K562 (cell line): ENCODE data around the gene NR4A2. TPM values are rescaled to one million over a fixed set of nuclear protein-coding genes. Genes with fewer than 3 reads are reported as not detected.

Experiments
- BACH1 ChIP-seq: fragments of 200-800 bp; sonication (Bioruptor generic); IDR thresholded peaks from 2 replicates; pipeline ENCODE4 v1.6.1; 2016; ENCODE audit warnings: missing genetic modification characterization, missing compliant biosample characterization
- BDP1 ChIP-seq: IDR thresholded peaks from 3 replicates; pipeline ENCODE4 v1.6.1; 2011; ENCODE audit not compliant: insufficient read length, insufficient read depth
- CHD4 ChIP-seq: fragments of 200-600 bp; sonication (generic); IDR thresholded peaks from 3 replicates; pipeline ENCODE4 v1.6.1; 2012; ENCODE audit warnings: low read depth, mild to moderate bottlenecking, mixed read lengths, low read length, inconsistent platforms; ENCODE audit not compliant: insufficient read depth, insufficient replicate concordance, poor library complexity, severe bottlenecking
- CTCF ChIP-seq, 3 experiments: IDR thresholded peaks in 2 of 3; conservative IDR thresholded peaks in 1 of 3; 2 replicates each; pipeline ENCODE4 v1.5.1; 2011 to 2012; ENCODE audit warnings: low read length in 3 of 3, mild to moderate bottlenecking in 3 of 3, control low read depth in 2 of 3, improper control_type of control experiment in 1 of 3, inconsistent platforms in 1 of 3, low read depth in 1 of 3, mixed read lengths in 1 of 3, moderate library complexity in 1 of 3; ENCODE audit not compliant: insufficient read depth in 2 of 3
- EP400 ChIP-seq: fragments of 450-650 bp; IDR thresholded peaks from 2 replicates; pipeline ENCODE4 v1.6.1; 2017; ENCODE audit warnings: antibody characterized with exemption, mild to moderate bottlenecking, moderate library complexity
- ETS1 ChIP-seq: conservative IDR thresholded peaks from 2 replicates; pipeline ENCODE4 v1.6.1; 2011; ENCODE audit warnings: low read depth, mild to moderate bottlenecking, low read length; ENCODE audit not compliant: control insufficient read depth
- FOXK1 ChIP-seq: sonication (generic); formaldehyde crosslinking; IDR thresholded peaks from 2 replicates; pipeline ENCODE4 v1.8.0; 2022; ENCODE audit warnings: missing genetic modification reagents, mild to moderate bottlenecking, borderline replicate concordance
- FUS ChIP-seq: fragments of 200-400 bp; formaldehyde crosslinking; optimal IDR thresholded peaks from 2 replicates; pipeline ENCODE3; 2017; ENCODE audit warnings: low read depth, low read length
- KDM2B ChIP-seq: fragments of 250-450 bp; sonication (Bioruptor Pico); IDR thresholded peaks from 2 replicates; pipeline ENCODE4 v1.8.0; 2021; ENCODE audit warnings: mild to moderate bottlenecking, moderate library complexity
- NR2C2 ChIP-seq, 2 experiments: fragments of 200-800 bp in 1 of 2; sonication (Bioruptor generic) in 1 of 2; sonication (generic) in 1 of 2; formaldehyde crosslinking in 1 of 2; IDR thresholded peaks; 2 replicates each; pipeline versions ENCODE4 v1.6.1 to v1.8.0; 2016 to 2022; ENCODE audit warnings: mild to moderate bottlenecking in 1 of 2, missing compliant biosample characterization in 1 of 2, missing genetic modification characterization in 1 of 2, missing genetic modification reagents in 1 of 2
- PHF8 ChIP-seq: fragments of 200-600 bp; sonication (generic); IDR thresholded peaks from 2 replicates; pipeline ENCODE4 v1.6.1; 2012; ENCODE audit warnings: mixed run types, mild to moderate bottlenecking, inconsistent platforms, low read length, moderate library complexity, borderline replicate concordance
- RBFOX2 ChIP-seq: fragments of 200-400 bp; formaldehyde crosslinking; IDR thresholded peaks from 2 replicates; pipeline ENCODE4 v1.6.1; 2017; ENCODE audit warnings: low read depth, mild to moderate bottlenecking, low read length, moderate library complexity
- TEAD4 ChIP-seq, 2 experiments: sonication (generic) in 1 of 2; formaldehyde crosslinking in 1 of 2; IDR thresholded peaks; 2 replicates each; pipeline versions ENCODE4 v1.6.1 to v1.8.0; 2012 to 2022; ENCODE audit warnings: borderline replicate concordance in 1 of 2, inconsistent platforms in 1 of 2, low read length in 1 of 2, mild to moderate bottlenecking in 1 of 2, missing genetic modification reagents in 1 of 2
- YY1 ChIP-seq, 3 experiments: IDR thresholded peaks; 2 replicates each; pipeline ENCODE4 v1.6.1; 2011; ENCODE audit warnings: low read length in 2 of 3, mild to moderate bottlenecking in 2 of 3, moderate library complexity in 2 of 3, borderline replicate concordance in 1 of 3, control low read depth in 1 of 3, low read depth in 1 of 3; ENCODE audit not compliant: insufficient read depth in 3 of 3, insufficient replicate concordance in 2 of 3, control insufficient read depth in 1 of 3, insufficient read length in 1 of 3; ENCODE audit errors: extremely low read depth in 1 of 3
- ZFX ChIP-seq: sonication (generic); formaldehyde crosslinking; IDR thresholded peaks from 2 replicates; pipeline ENCODE4 v1.8.0; 2022; ENCODE audit warnings: mild to moderate bottlenecking, missing genetic modification reagents, moderate library complexity
- ZNF609 ChIP-seq: sonication (generic); formaldehyde crosslinking; IDR thresholded peaks from 2 replicates; pipeline ENCODE4 v1.8.1; 2023; ENCODE audit warnings: missing genetic modification reagents, mild to moderate bottlenecking, borderline replicate concordance
- polyA plus RNA-seq, 8 experiments: library from polyadenylated mRNA; depleted of rRNA in 4 of 8; stranded (reverse) in 5 of 8; unstranded in 3 of 8; fragments of >200 nt; fragmentation: Nextera tagmentation in 2 of 8; fragmentation: Illumina TruSeq in 1 of 8; extraction: Ambion mirVana in 2 of 8; extraction: Trizol in 1 of 8; gene quantifications; 2 replicates each; pipeline versions ENCODE4 v1.2.1 to v1.2.3, GENCODE V29; 2011 to 2014; ENCODE audit warnings: inconsistent platforms in 1 of 8, missing spikeins in 1 of 8
- total RNA-seq, 7 experiments: library from RNA; depleted of rRNA in 6 of 7; stranded (reverse); fragments of >200 nt in 6 of 7; fragmentation: Illumina TruSeq in 2 of 7; extraction: Trizol in 2 of 7; gene quantifications; 2 replicates each; pipeline versions ENCODE4 v1.2.1 to v1.2.3, GENCODE V29; 2011 to 2021; ENCODE audit warnings: low replicate concordance in 1 of 7

The NR4A2 gene
- total and polyA plus RNA-seq, 9 of the 15 experiments (the other 6 are each of a cell fraction or from before 2014, with no cell fraction given) = 0.94 to 5.1 (median 1.3) TPM

GRCh38 chr2:156333951-156334495, 1.5 kb upstream of the NR4A2 start (continued):
- TF ChIP-seq YY1 (IDR thresholded peaks at IDR 0.05; ENCODE audit: borderline replicate concordance in 1 of 3, control insufficient read depth in 1 of 3, extremely low read depth in 1 of 3, insufficient read depth in 3 of 3, insufficient read length in 1 of 3, insufficient replicate concordance in 2 of 3, low read depth in 1 of 3, low read length in 2 of 3) (peak in 2 of 3 experiments; percentile 19 to 41), BACH1 (tag) (no peak), NR2C2 (CRISPR knock-in tag; IDR thresholded peaks at IDR 0.05) (0 out of 2 replicates have a peak, but pooled peaks have one; percentile 22), NR2C2 (tag; IDR thresholded peaks at IDR 0.05) (no peak), BDP1 (no peak), KDM2B (CRISPR knock-in tag) (peak; percentile 53; the same call in 1 of the 2 replicates), TEAD4 (IDR thresholded peaks at IDR 0.05; ENCODE audit: low read length) (0 out of 2 replicates have a peak, but pooled peaks have one; percentile 2), TEAD4 (CRISPR knock-in tag; IDR thresholded peaks at IDR 0.05; ENCODE audit: borderline replicate concordance) (no peak), PHF8 (peak; percentile 83; the same call in 1 of the 2 replicates), FOXK1 (CRISPR knock-in tag) (0 out of 2 replicates have a peak, but pooled peaks have one; percentile 14), RBFOX2 (peak; percentile 93), ZNF609 (peak; percentile 21; the same call in 1 of the 2 replicates), EP400 (0 out of 2 replicates have a peak, but pooled peaks have one; percentile 36), CTCF (IDR thresholded peaks at IDR 0.05 in 2 of 3, conservative IDR thresholded peaks at IDR 0.05 in 1 of 3; ENCODE audit: insufficient read depth in 2 of 3, low read depth in 1 of 3, low read length in 3 of 3) (peak in 2 of 3 experiments; percentile 3 to 8; a peak in 1 of 6 replicates), FUS (peak; percentile 37), CHD4 (peak; percentile 24), ETS1 (peak; percentile 57; the same call in 1 of the 2 replicates), ZFX (CRISPR knock-in tag) (peak; percentile 67)
